ENCODE measurements around the gene INPP4B.

Gene INPP4B

DNA sequence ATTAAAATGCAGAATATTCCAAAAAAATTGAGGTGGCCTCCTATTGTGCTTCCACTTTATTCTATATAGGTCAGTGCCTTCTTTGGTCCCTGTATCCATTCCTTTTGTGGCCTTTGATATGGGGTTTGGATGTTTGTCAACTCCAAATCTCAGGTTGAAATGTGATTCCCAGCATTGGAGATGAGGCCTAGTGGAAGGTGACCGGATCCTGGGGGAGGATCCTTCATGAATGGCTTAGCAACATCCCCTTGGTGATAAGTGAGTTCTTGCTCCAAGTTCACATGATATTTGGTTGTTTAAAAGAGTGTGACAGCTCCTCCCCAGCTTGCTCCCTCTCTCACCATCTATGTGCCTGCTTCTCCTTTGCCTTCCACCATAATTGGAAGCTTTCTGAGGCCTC is 380.6 kb downstream of the INPP4B start:
- H3K27me3 ChIP-seq (ENCODE audit: control insufficient read depth, insufficient read depth, low read length) = no peaks in the 10 kb centered on the region
- H3K27ac ChIP-seq = no peak overlapping the region
- TF ChIP-seq, protein P1, sequence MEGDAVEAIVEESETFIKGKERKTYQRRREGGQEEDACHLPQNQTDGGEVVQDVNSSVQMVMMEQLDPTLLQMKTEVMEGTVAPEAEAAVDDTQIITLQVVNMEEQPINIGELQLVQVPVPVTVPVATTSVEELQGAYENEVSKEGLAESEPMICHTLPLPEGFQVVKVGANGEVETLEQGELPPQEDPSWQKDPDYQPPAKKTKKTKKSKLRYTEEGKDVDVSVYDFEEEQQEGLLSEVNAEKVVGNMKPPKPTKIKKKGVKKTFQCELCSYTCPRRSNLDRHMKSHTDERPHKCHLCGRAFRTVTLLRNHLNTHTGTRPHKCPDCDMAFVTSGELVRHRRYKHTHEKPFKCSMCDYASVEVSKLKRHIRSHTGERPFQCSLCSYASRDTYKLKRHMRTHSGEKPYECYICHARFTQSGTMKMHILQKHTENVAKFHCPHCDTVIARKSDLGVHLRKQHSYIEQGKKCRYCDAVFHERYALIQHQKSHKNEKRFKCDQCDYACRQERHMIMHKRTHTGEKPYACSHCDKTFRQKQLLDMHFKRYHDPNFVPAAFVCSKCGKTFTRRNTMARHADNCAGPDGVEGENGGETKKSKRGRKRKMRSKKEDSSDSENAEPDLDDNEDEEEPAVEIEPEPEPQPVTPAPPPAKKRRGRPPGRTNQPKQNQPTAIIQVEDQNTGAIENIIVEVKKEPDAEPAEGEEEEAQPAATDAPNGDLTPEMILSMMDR (IDR thresholded peaks at IDR 0.05) = no peak
- no peak overlapping the region for H3K4me2 ChIP-seq (ENCODE audit: low read length)
- H3K9ac ChIP-seq = no peak overlapping the region
- no peaks in the 10 kb centered on the region for H3K4me1 ChIP-seq
- no peak overlapping the region for H3K4me3 ChIP-seq (ENCODE audit: low read depth, low read length)
- no peaks in the 10 kb centered on the region for H3K79me2 ChIP-seq
- no peaks in the 10 kb centered on the region for H3K36me3 ChIP-seq (ENCODE audit: control insufficient read depth, insufficient read depth, low read length)
- no peak overlapping the region for H2AFZ ChIP-seq
- H3K9me3 ChIP-seq (ENCODE audit: control insufficient read depth, low read length) = no peaks in the 10 kb centered on the region

DNA sequence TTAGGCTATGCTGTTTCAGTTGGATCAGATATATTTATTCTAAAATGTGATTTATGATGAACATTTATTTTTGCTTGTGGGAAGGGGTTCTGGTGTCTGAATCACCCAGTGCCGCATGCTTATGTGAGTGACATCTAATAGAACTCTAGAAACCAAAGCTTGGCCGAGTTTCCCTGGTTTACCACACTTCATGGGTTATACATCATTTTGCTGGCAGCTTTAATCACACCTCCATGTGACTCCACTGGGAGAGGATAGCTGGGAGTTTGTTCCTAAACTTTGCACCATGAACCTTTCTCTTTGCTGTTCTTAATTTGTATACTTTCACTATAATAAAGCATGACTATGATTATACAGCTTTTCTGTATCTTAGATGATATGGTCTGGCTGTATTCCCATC is 382.9 kb downstream of the INPP4B start:
- H3K36me3 ChIP-seq (ENCODE audit: control insufficient read depth, insufficient read depth, low read length) = no peaks in the 10 kb centered on the region
- H3K9me3 ChIP-seq (ENCODE audit: control insufficient read depth, low read length) = no peaks in the 10 kb centered on the region
- H3K4me3 ChIP-seq (ENCODE audit: low read depth, low read length) = no peak overlapping the region
- no peak overlapping the region for H3K27ac ChIP-seq
- TF ChIP-seq, protein P1 (IDR thresholded peaks at IDR 0.05) = no peak
- no peak overlapping the region for H3K4me2 ChIP-seq (ENCODE audit: low read length)
- no peaks in the 10 kb centered on the region for H3K27me3 ChIP-seq (ENCODE audit: control insufficient read depth, insufficient read depth, low read length)
- no peaks in the 10 kb centered on the region for H3K4me1 ChIP-seq
- no peak overlapping the region for H3K9ac ChIP-seq
- no peaks in the 10 kb centered on the region for H3K79me2 ChIP-seq
- H2AFZ ChIP-seq = no peak overlapping the region

DNA sequence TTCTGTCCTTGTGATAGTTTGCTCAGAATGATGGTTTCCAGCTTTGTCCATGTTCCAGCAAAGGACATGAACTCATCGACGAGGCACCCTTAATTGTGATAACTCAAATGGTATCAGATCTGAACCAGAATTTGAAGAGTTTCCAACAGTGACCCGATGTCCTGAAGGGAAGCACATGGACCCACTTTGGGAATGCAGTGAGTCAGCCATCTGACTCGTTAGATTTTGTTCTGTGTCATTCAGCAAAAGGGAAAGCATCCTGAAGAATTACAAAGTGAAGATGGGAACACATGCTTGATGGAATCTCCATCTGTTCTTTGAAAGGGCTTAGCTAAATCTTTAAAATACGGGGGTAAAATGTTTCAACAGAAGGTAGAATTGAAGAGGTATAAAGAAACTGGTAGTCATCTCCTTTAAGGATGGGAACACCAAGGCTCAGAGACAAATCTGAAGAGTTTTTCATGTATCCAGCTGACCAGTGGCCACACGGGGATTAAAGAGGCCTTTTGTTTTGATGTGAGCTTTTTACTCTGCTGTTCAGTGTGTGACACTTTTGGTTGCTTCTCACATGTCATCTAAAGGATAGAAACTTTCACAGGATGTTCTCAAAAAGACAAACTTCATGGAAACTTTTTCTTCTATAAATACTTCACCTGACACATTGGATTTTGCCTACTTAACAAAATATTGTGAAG is 393.8 kb downstream of the INPP4B start:
- Histone ChIP-seq H3K9me3 (ENCODE audit: control insufficient read depth, low read length) (no peaks in the 10 kb centered on the region), H3K36me3 (ENCODE audit: control insufficient read depth, insufficient read depth, low read length) (no peaks in the 10 kb centered on the region), H3K27ac (no peak overlapping the region), H3K79me2 (no peaks in the 10 kb centered on the region), H2AFZ (no peak overlapping the region), H3K9ac (no peak overlapping the region), H3K4me1 (no peaks in the 10 kb centered on the region), H3K4me3 (ENCODE audit: low read depth, low read length) (no peak overlapping the region), H3K4me2 (ENCODE audit: low read length) (no peak overlapping the region), H3K27me3 (ENCODE audit: control insufficient read depth, insufficient read depth, low read length) (no peaks in the 10 kb centered on the region)
- TF ChIP-seq, protein P1 (IDR thresholded peaks at IDR 0.05) = no peak

DNA sequence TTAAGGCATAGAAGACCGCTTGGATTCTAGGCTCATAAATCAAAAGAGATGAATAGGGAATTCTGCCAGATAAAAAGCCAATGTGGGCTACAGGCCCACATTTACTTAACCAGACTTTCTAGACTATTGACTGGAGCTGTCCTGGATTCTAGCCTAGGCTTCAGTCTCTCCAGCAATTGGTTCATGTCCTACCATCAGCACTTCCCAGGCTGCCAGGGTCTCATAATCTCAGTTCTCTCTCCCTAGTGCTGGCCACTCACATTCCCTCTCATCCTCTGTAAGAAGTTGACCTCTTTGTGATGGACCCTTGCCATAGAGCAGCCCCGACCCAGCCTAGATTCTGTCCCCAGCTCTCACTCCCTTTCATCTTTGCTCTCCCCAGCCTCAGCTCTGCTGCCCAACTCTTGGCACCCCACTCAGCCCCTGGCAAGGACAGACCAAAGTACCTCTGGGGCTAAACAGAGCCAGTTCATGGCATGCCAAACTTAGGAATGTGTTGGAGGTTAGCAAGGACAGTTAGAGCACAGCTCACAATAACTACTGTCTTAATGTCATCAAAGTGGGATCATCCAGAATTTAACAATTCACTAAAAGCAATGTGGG is 396.2 kb downstream of the INPP4B start:
- H3K79me2 ChIP-seq = no peaks in the 10 kb centered on the region
- no peak overlapping the region for H3K27ac ChIP-seq
- H3K36me3 ChIP-seq (ENCODE audit: control insufficient read depth, insufficient read depth, low read length) = no peaks in the 10 kb centered on the region
- H3K27me3 ChIP-seq (ENCODE audit: control insufficient read depth, insufficient read depth, low read length) = no peaks in the 10 kb centered on the region
- H3K9me3 ChIP-seq (ENCODE audit: control insufficient read depth, low read length) = no peaks in the 10 kb centered on the region
- no peak overlapping the region for H3K4me3 ChIP-seq (ENCODE audit: low read depth, low read length)
- no peak overlapping the region for H3K9ac ChIP-seq
- TF ChIP-seq, protein P1 (IDR thresholded peaks at IDR 0.05) = no peak
- no peaks in the 10 kb centered on the region for H3K4me1 ChIP-seq
- H2AFZ ChIP-seq = no peak overlapping the region
- H3K4me2 ChIP-seq (ENCODE audit: low read length) = no peak overlapping the region

DNA sequence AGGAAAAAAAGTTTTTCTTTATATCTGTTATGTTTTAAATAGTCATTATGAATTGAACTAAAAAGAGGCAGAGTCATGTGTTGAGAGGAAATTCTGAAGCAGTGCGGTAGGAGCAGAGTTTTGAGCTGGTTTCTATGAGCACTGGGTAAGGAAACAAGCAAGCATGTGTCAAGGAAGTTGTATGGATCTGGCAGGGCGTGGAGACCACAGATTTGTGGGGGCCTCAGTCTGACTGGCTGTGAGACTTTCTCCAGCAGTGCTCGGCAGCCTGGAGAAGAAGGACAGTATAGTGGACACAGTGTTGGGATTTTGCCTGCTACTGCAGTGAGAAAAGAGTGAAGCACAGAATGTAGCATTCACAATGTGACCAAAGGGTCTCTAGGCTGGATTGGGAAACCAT is 399.1 kb downstream of the INPP4B start:
- Histone ChIP-seq H3K4me2 (ENCODE audit: low read length) (no peak overlapping the region), H3K9me3 (ENCODE audit: control insufficient read depth, low read length) (no peaks in the 10 kb centered on the region), H3K79me2 (no peaks in the 10 kb centered on the region), H2AFZ (no peak overlapping the region), H3K4me3 (ENCODE audit: low read depth, low read length) (no peak overlapping the region), H3K36me3 (ENCODE audit: control insufficient read depth, insufficient read depth, low read length) (no peaks in the 10 kb centered on the region), H3K27me3 (ENCODE audit: control insufficient read depth, insufficient read depth, low read length) (no peaks in the 10 kb centered on the region), H3K4me1 (no peaks in the 10 kb centered on the region), H3K27ac (no peak overlapping the region), H3K9ac (no peak overlapping the region)
- TF ChIP-seq, protein P1 (IDR thresholded peaks at IDR 0.05) = no peak

Measured in parathyroid adenoma (tissue), 2 donors.